Gastrocnemius medialis (tissue), 4 donors: ENCODE results near the gene SEMA3G. TPM values are rescaled to one million over a fixed set of nuclear protein-coding genes. Genes with fewer than 3 reads are reported as not detected.

Source experiments
- ATAC-seq, 2 donors: fragments of 150-250 bp; one replicate each; pipeline ENCODE4 v1.9.1; 2016
- DNase-seq, 2 donors: peaks; one replicate each; pipeline ENCODE4 v3.0.0-alpha.2; 2019
- H3K27ac ChIP-seq, 4 donors: fragments of 200-600 bp; sonication (generic); 1 replicate in 1 of 4; 2 replicates in 3 of 4; pipeline ENCODE4 v1.5.1; 2016 to 2018; ENCODE audit warnings: mild to moderate bottlenecking in 2 of 4, moderate library complexity in 1 of 4
- H3K27me3 ChIP-seq, 3 donors: fragments of 200-600 bp; sonication (generic) in 2 of 3; 1 replicate in 1 of 3; 2 replicates in 2 of 3; pipeline versions ENCODE4 v1.5.1 to v1.6.0; 2016 to 2019; ENCODE audit warnings: mild to moderate bottlenecking in 1 of 3, moderate library complexity in 1 of 3
- H3K36me3 ChIP-seq, 2 donors: fragments of 200-600 bp; sonication (generic) in 1 of 2; one replicate each; pipeline ENCODE4 v1.5.1; 2017 to 2018
- H3K4me1 ChIP-seq, 2 donors: fragments of 200-600 bp; sonication (generic) in 1 of 2; one replicate each; pipeline ENCODE4 v1.5.1; 2016 to 2017; ENCODE audit warnings: mild to moderate bottlenecking in 2 of 2
- H3K4me3 ChIP-seq, 4 donors: fragments of 200-600 bp; sonication (generic) in 3 of 4; 1 replicate in 1 of 4; 2 replicates in 3 of 4; pipeline ENCODE4 v1.5.1; 2016 to 2019; ENCODE audit warnings: mild to moderate bottlenecking in 2 of 4
- H3K9me3 ChIP-seq, 3 donors: fragments of 200-600 bp; sonication (generic) in 2 of 3; 1 replicate in 1 of 3; 2 replicates in 2 of 3; pipeline ENCODE4 v1.5.1; 2016 to 2019
- CTCF ChIP-seq, 5 experiments: fragments of 450-650 bp in 3 of 5; fragments of 200-600 bp in 2 of 5; sonication (generic) in 2 of 5; IDR thresholded peaks in 4 of 5; conservative IDR thresholded peaks in 1 of 5; 1 replicate in 4 of 5; 2 replicates in 1 of 5; pipeline ENCODE4 v1.5.1; 2016 to 2019; ENCODE audit warnings: antibody characterized with exemption in 5 of 5, mild to moderate bottlenecking in 3 of 5, moderate library complexity in 3 of 5
- POLR2A ChIP-seq, 2 donors: fragments of 450-650 bp; IDR thresholded peaks; one replicate each; pipeline ENCODE4 v1.6.1; 2017; ENCODE audit warnings: antibody characterized with exemption in 2 of 2, mild to moderate bottlenecking in 2 of 2, moderate library complexity in 2 of 2
- in situ Hi-C, 4 donors: fragments of 200-750 bp; cut with MboI; loops; one replicate each; pipeline versions ENCODE4 v1.15.0 to v1.8.0; 2017; ENCODE audit warnings: low sequenced_read_pairs in 4 of 4
- intact Hi-C: fragments of 100-400 bp; cut with DNase I; formaldehyde crosslinking; loops from one replicate; pipeline ENCODE4 v1.15.1; 2023; ENCODE audit warnings: low total_unique reads
- total RNA-seq, 4 donors: library from RNA; depleted of rRNA; stranded (reverse); fragments of >200 nt; gene quantifications; one replicate each; pipeline versions ENCODE4 v1.1.0 to v1.2.3, GENCODE V29; 2016

Gene SEMA3G
- total RNA-seq, 4 donors from 2014 or later = 3.8 to 20.3 (median 13.1) TPM

DNA sequence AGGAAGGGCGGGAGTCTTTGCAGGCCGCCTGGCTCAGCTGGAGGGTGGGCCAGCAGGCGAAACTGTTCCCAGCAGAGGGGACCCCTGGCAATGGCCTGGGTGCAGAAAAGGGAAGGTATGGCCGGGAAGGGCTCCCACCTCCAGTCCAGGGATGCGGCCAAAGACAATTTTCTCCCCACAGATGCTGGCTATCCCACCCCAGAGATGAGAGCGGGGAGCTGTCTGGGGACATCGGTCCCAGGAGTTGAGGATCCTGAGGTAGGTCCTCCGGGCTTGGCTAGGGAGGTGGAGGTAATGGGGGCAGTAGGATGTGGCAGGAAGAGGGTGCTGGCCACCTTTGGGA, 1.7 kb downstream of the SEMA3G start:
- no peaks in the 10 kb centered on the region for H3K36me3 ChIP-seq
- intact Hi-C loops (no loop called here), in situ Hi-C loops (no loop called here)
- TF ChIP-seq CTCF (IDR thresholded peaks at IDR 0.05 in 4 of 5, conservative IDR thresholded peaks at IDR 0.05 in 1 of 5) (no peak), POLR2A (IDR thresholded peaks at IDR 0.05) (no peak)
- H3K27me3 ChIP-seq = no peaks in the 10 kb centered on the region
- DNase-seq (no peak), ATAC-seq (no peak)
- peaks cover 4 to 15% of the 10 kb centered on the region in 2 donors for H3K4me1 ChIP-seq
- no peaks in the 10 kb centered on the region for H3K9me3 ChIP-seq
- H3K4me3 ChIP-seq = peak overlapping the region in 3 of 4 donors; percentile 6 to 45 (median 11)
- peak overlapping the region in 1 of 4 donors; percentile 31 for H3K27ac ChIP-seq

- H3K27ac ChIP-seq = peak overlapping the region in 1 of 4 donors; percentile 31
- H3K36me3 ChIP-seq = no peaks in the 10 kb centered on the region
- no peak for TF ChIP-seq CTCF (IDR thresholded peaks at IDR 0.05 in 4 of 5, conservative IDR thresholded peaks at IDR 0.05 in 1 of 5)
- no peak for TF ChIP-seq POLR2A (IDR thresholded peaks at IDR 0.05)
- H3K9me3 ChIP-seq = no peaks in the 10 kb centered on the region
- no peak for DNase-seq
- in situ Hi-C loops (no loop called here), intact Hi-C loops (no loop called here)
- peaks cover 4 to 15% of the 10 kb centered on the region in 2 donors for H3K4me1 ChIP-seq
- peak overlapping the region in 2 of 4 donors; percentile 11 to 45 for H3K4me3 ChIP-seq
- H3K27me3 ChIP-seq = no peaks in the 10 kb centered on the region
- ATAC-seq = no peak
Measured at GRCh38 chr3:52442409-52443267, 2.3 kb downstream of the SEMA3G start.

GRCh38 chr3:52441772-52442332, 3.1 kb downstream of the SEMA3G start:
- intact Hi-C loops (no loop called here), in situ Hi-C loops (no loop called here)
- TF ChIP-seq POLR2A (IDR thresholded peaks at IDR 0.05) (no peak), CTCF (IDR thresholded peaks at IDR 0.05 in 4 of 5, conservative IDR thresholded peaks at IDR 0.05 in 1 of 5) (no peak)
- Histone ChIP-seq H3K4me3 (peak overlapping the region in 1 of 4 donors; percentile 45), H3K27me3 (no peaks in the 10 kb centered on the region), H3K9me3 (no peaks in the 10 kb centered on the region), H3K36me3 (no peaks in the 10 kb centered on the region), H3K27ac (peak overlapping the region in 1 of 4 donors; percentile 31), H3K4me1 (peaks cover 3 to 14% of the 10 kb centered on the region in 2 donors)
- DNase-seq = no peak
- no peak for ATAC-seq

DNA sequence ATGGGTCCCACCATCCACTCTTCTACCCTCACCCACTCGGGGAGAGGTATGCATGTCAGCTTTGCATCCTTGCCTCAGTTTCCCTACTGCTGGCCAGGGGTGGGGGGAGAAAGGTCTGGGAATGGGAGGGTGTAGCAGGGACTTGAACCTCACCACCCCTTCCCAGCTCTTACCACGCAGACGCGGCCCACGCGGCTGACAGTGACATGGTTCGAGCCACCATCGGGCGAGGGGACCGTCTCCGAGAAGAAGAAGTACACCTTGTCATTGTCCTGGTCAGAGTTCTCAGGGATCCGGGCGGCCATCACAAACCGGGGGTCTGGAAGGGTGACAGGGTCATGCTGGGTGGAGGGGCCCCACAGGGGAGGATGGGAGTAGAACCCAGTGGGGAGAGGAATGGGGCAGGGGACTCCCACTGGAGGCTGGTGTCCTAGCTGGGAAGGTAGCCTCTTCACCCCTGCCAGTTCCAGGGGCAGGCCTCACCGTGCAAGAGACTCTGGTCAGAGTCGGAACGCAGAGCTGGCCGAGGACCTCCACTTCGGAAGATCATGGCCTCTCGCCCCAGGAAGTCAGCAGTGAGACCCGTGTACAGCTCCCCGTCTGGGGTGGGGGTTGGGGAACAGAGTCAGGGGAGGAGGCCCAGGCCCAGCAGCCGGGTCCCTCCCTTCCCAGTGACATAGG, 3.7 kb downstream of the SEMA3G start:
- DNase-seq (no peak), ATAC-seq (no peak)
- intact Hi-C loops = no loop called here
- H3K4me3 ChIP-seq = no peak overlapping the region
- no peaks in the 10 kb centered on the region for H3K9me3 ChIP-seq
- peaks cover 0 to 9% of the 10 kb centered on the region in 2 donors for H3K4me1 ChIP-seq
- TF ChIP-seq CTCF (IDR thresholded peaks at IDR 0.05 in 4 of 5, conservative IDR thresholded peaks at IDR 0.05 in 1 of 5) = no peak
- TF ChIP-seq POLR2A (IDR thresholded peaks at IDR 0.05) = no peak
- H3K27me3 ChIP-seq = no peaks in the 10 kb centered on the region
- H3K27ac ChIP-seq = no peak overlapping the region
- no peaks in the 10 kb centered on the region for H3K36me3 ChIP-seq
- in situ Hi-C loops = no loop called here
